Smooth muscle cell (in vitro differentiated cells): ENCODE data around the gene USP37. TPM values are rescaled to one million over a fixed set of nuclear protein-coding genes. Genes with fewer than 3 reads are reported as not detected.

Experiments used
- DNase-seq: peaks from one replicate; lab custom pipeline; 2025; ENCODE audit not compliant: unreplicated experiment; lab: John Stamatoyannopoulos, UW
- H2AFZ ChIP-seq: fragments of 200-600 bp; sonication (generic); 2 replicates; pipeline ENCODE4 v1.6.0; 2016; ENCODE audit warnings: antibody characterized with exemption, low read depth, mild to moderate bottlenecking
- H3F3A ChIP-seq: fragments of 200-600 bp; sonication (generic); 2 replicates; pipeline ENCODE4 v1.6.0; 2017; ENCODE audit warnings: antibody characterized with exemption, low read depth
- H3K27ac ChIP-seq: fragments of 200-600 bp; sonication (generic); 2 replicates; pipeline ENCODE4 v1.5.1; 2016; ENCODE audit warnings: low read depth, mild to moderate bottlenecking
- H3K27me3 ChIP-seq: fragments of 200-600 bp; sonication (generic); 2 replicates; pipeline ENCODE4 v1.6.1; 2016; ENCODE audit warnings: low read depth, mild to moderate bottlenecking
- H3K36me3 ChIP-seq: fragments of 200-600 bp; sonication (generic); 2 replicates; pipeline ENCODE4 v1.5.1; 2016; ENCODE audit warnings: low read depth
- H3K4me1 ChIP-seq: fragments of 200-600 bp; sonication (generic); 2 replicates; pipeline ENCODE4 v1.5.1; 2016; ENCODE audit warnings: low read depth
- H3K4me2 ChIP-seq: fragments of 200-600 bp; sonication (generic); 2 replicates; pipeline ENCODE4 v1.6.0; 2016; ENCODE audit warnings: mild to moderate bottlenecking
- H3K4me3 ChIP-seq: fragments of 200-600 bp; sonication (generic); 2 replicates; pipeline ENCODE4 v1.5.1; 2016; ENCODE audit warnings: mild to moderate bottlenecking
- H3K79me2 ChIP-seq: fragments of 200-600 bp; sonication (generic); 2 replicates; pipeline ENCODE4 v1.6.0; 2016; ENCODE audit warnings: low read depth, mild to moderate bottlenecking
- H3K9ac ChIP-seq: fragments of 200-600 bp; sonication (generic); 2 replicates; pipeline ENCODE4 v1.6.0; 2016; ENCODE audit warnings: low read depth
- H3K9me3 ChIP-seq: fragments of 200-600 bp; sonication (generic); replicated peaks from 2 replicates; pipeline ENCODE4 v1.5.1; 2016; ENCODE audit warnings: low read depth
- H4K20me1 ChIP-seq: fragments of 200-600 bp; sonication (generic); 2 replicates; pipeline ENCODE4 v1.6.0; 2016; ENCODE audit warnings: low read depth
- CTCF ChIP-seq: fragments of 200-600 bp; sonication (generic); IDR thresholded peaks from 2 replicates; pipeline ENCODE4 v1.5.1; 2017; ENCODE audit warnings: borderline replicate concordance, mild to moderate bottlenecking, antibody characterized with exemption; ENCODE audit not compliant: insufficient read depth, poor library complexity, severe bottlenecking
- WGBS: methylation state at CpG from one replicate; pipeline ENCODE4 v1.1.7; 2016; ENCODE audit warnings: low lambda C conversion rate; 5-methylcytosine and 5-hydroxymethylcytosine counted together
- polyA plus RNA-seq: library from polyadenylated mRNA; unstranded; fragments of >200 nt; fragmentation: Nextera tagmentation; extraction: Ambion mirVana; gene quantifications from 2 replicates; pipeline ENCODE4 v1.2.1, GENCODE V29; 2016
- total RNA-seq: library from RNA; depleted of rRNA; stranded (reverse); fragments of >200 nt; gene quantifications from 2 replicates; pipeline ENCODE4 v1.2.3, GENCODE V29; 2014

The USP37 gene
- total and polyA plus RNA-seq, 2 experiments from 2014 or later = 3.6 to 10.8 TPM

GRCh38 chr2:218428846-218429558 lies 139.1 kb downstream of the USP37 start:
- WGBS = 95% methylated on average over 24 of the region's 24 CpGs
- Histone ChIP-seq H3F3A (no peaks in the 10 kb centered on the region), H3K79me2 (no peaks in the 10 kb centered on the region), H3K36me3 (no peaks in the 10 kb centered on the region), H3K4me3 (no peak overlapping the region), H3K9ac (no peak overlapping the region), H2AFZ (no peak overlapping the region), H4K20me1 (no peaks in the 10 kb centered on the region), H3K4me1 (no peaks in the 10 kb centered on the region), H3K27me3 (no peaks in the 10 kb centered on the region), H3K9me3 (no peaks in the 10 kb centered on the region), H3K4me2 (no peak overlapping the region), H3K27ac (no peak overlapping the region)
- no peak for TF ChIP-seq CTCF
- DNase-seq = no peak

- DNase-seq = no peak
- Histone ChIP-seq H3K4me3 (no peak overlapping the region), H3K9me3 (no peaks in the 10 kb centered on the region), H3K9ac (no peak overlapping the region), H3K4me1 (no peaks in the 10 kb centered on the region), H3K4me2 (no peak overlapping the region), H3K36me3 (no peaks in the 10 kb centered on the region), H4K20me1 (no peaks in the 10 kb centered on the region), H3K27ac (no peak overlapping the region), H3F3A (no peaks in the 10 kb centered on the region), H3K27me3 (no peaks in the 10 kb centered on the region), H3K79me2 (no peaks in the 10 kb centered on the region), H2AFZ (no peak overlapping the region)
- no peak for TF ChIP-seq CTCF
- WGBS = 81% methylated on average over 11 of the region's 11 CpGs
Measured at GRCh38 chr2:218427741-218428140, 140.4 kb downstream of the USP37 start.

- Histone ChIP-seq H3K9me3 (no peaks in the 10 kb centered on the region), H3K4me1 (no peaks in the 10 kb centered on the region), H3K4me2 (no peak overlapping the region), H3K4me3 (no peak overlapping the region), H3K27ac (no peak overlapping the region), H3K9ac (no peak overlapping the region), H3K27me3 (no peaks in the 10 kb centered on the region), H2AFZ (no peak overlapping the region), H3K36me3 (no peaks in the 10 kb centered on the region), H3K79me2 (no peaks in the 10 kb centered on the region), H3F3A (no peaks in the 10 kb centered on the region), H4K20me1 (no peaks in the 10 kb centered on the region)
- no peak for DNase-seq
- WGBS = 95% methylated on average over 10 of the region's 10 CpGs
- TF ChIP-seq CTCF = no peak
Measured at GRCh38 chr2:218425531-218425930, 142.6 kb downstream of the USP37 start.

GRCh38 chr2:218423584-218423983 lies 144.6 kb downstream of the USP37 start:
- no peak for DNase-seq
- no peak overlapping the region for H3K27ac ChIP-seq
- no peak for TF ChIP-seq CTCF
- H3K4me1 ChIP-seq = no peaks in the 10 kb centered on the region
- H3K36me3 ChIP-seq = no peaks in the 10 kb centered on the region
- no peak overlapping the region for H3K4me3 ChIP-seq
- no peak overlapping the region for H3K4me2 ChIP-seq
- H2AFZ ChIP-seq = no peak overlapping the region
- H3F3A ChIP-seq = no peaks in the 10 kb centered on the region
- H4K20me1 ChIP-seq = no peaks in the 10 kb centered on the region
- no peaks in the 10 kb centered on the region for H3K9me3 ChIP-seq
- H3K27me3 ChIP-seq = no peaks in the 10 kb centered on the region
- 96% methylated on average over 9 of the region's 9 CpGs for WGBS
- H3K9ac ChIP-seq = no peak overlapping the region
- H3K79me2 ChIP-seq = no peaks in the 10 kb centered on the region
